Type B pancreatic cell (in vitro differentiated cells): Measurements from ENCODE around the gene INF2. TPM values are rescaled to one million over a fixed set of nuclear protein-coding genes. Genes with fewer than 3 reads are reported as not detected.
"Not testable (repeated sequence)": the region's sequence is repeated elsewhere in the genome, so short reads cannot be mapped to it uniquely, and the experiment has no call there.

Source experiments
- DNase-seq: peaks from one replicate; pipeline ENCODE4 v3.0.0; 2021; ENCODE audit warnings: mixed read lengths; ENCODE audit not compliant: unreplicated experiment; ENCODE audit errors: extremely low spot score
- H3K27ac Mint-ChIP-seq: 2 replicates; pipeline ENCODE4 v1.8.0; 2021; ENCODE audit warnings: mild to moderate bottlenecking, mixed read lengths
- H3K27me3 Mint-ChIP-seq: 2 replicates; pipeline ENCODE4 v1.8.0; 2021; ENCODE audit warnings: mixed read lengths
- H3K36me3 Mint-ChIP-seq: 2 replicates; pipeline ENCODE4 v1.8.0; 2021; ENCODE audit warnings: mixed read lengths
- H3K4me1 Mint-ChIP-seq: one replicate; pipeline ENCODE4 v1.8.0; 2021; ENCODE audit warnings: mixed read lengths; ENCODE audit not compliant: unreplicated experiment
- H3K4me3 Mint-ChIP-seq: 2 replicates; pipeline ENCODE4 v1.8.0; 2021; ENCODE audit warnings: mild to moderate bottlenecking, mixed read lengths
- H3K9me3 Mint-ChIP-seq: 2 replicates; pipeline ENCODE4 v1.8.0; 2021; ENCODE audit warnings: mixed read lengths
- total RNA-seq: library from RNA; stranded (reverse); gene quantifications from 2 replicates; pipeline ENCODE4 v1.2.1, GENCODE V29; 2021; ENCODE audit warnings: low replicate concordance
- TF ChIP-seq, protein P1 (sequence below): fragments of 200-600 bp; sonication (generic); conservative IDR thresholded peaks from 2 replicates; pipeline ENCODE4 v1.5.0; 2021; ENCODE audit warnings: antibody characterized with exemption, mild to moderate bottlenecking

The INF2 gene
- total RNA-seq, 1 donor from 2014 or later: 45.6 TPM

DNA sequence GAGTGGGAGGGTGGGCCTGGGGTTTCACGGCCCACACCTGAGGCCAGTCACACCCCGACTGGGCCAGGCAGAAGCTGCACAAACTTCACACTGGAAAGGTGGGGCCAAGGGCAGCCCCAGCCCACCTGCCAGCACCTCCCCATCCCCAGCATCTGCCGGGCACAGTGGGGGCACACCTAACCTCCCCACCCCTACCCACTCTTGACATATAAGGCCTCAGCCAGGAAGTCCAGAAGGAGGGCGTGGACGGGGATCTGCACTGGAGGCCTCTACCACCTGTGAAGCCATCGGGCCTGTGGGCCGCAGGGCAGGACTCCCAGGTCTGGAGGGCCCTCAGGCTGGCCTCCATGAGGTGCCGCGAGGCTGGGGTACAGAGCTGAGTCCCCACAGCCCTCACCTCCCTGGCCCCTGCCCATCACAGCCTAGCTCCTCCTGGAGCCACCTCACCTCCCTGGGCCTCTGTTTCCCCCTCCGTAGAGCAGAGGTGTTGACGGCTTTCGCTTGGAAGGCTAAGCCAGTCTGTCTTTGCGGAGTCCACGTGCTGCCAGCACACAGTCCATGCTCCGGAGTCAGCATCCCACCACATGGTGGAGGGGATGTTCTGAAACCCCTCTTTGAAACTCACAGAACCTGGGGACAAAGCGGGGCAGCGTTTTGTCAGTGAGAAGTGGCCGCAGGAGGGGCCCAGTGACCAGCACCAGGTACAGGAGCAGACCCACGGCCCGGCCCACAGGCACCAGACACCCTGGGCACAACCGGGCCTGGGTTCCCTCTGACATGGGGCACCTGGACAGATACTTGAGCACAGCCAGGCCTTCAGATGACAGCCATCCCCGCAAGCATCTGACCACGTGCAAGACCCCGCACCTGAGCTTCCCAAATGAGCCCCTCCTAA is 38.2 kb upstream of the INF2 start:
- peaks cover 7% of the 10 kb centered on the region for H3K27me3 Mint-ChIP-seq
- no peaks in the 10 kb centered on the region for H3K36me3 Mint-ChIP-seq
- H3K27ac Mint-ChIP-seq: no peak overlapping the region
- TF ChIP-seq, protein P1, sequence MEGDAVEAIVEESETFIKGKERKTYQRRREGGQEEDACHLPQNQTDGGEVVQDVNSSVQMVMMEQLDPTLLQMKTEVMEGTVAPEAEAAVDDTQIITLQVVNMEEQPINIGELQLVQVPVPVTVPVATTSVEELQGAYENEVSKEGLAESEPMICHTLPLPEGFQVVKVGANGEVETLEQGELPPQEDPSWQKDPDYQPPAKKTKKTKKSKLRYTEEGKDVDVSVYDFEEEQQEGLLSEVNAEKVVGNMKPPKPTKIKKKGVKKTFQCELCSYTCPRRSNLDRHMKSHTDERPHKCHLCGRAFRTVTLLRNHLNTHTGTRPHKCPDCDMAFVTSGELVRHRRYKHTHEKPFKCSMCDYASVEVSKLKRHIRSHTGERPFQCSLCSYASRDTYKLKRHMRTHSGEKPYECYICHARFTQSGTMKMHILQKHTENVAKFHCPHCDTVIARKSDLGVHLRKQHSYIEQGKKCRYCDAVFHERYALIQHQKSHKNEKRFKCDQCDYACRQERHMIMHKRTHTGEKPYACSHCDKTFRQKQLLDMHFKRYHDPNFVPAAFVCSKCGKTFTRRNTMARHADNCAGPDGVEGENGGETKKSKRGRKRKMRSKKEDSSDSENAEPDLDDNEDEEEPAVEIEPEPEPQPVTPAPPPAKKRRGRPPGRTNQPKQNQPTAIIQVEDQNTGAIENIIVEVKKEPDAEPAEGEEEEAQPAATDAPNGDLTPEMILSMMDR: no peak
- H3K9me3 Mint-ChIP-seq: peaks cover 12% of the 10 kb centered on the region
- DNase-seq: no peak
- no peaks in the 10 kb centered on the region for H3K4me1 Mint-ChIP-seq
- no peak overlapping the region for H3K4me3 Mint-ChIP-seq

DNA sequence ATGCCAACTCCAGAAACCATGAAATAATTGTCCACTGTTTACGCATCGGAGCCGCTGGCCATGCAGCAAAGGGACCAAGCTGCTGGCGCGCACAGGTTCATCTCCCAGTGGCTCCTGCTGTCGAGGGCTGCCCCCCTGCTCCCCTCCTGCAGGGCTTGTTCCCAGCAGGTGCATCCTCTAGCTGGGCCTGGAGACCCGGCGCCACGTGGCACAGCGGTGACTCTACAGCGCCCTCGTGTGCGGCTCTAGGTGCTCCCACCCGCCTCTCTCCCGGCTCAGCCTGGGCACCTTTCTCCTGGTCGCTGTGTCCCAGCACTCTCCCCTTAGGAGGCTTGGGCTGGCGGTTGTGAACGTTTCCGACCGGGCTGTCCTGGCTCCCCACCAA is 37.5 kb upstream of the INF2 start:
- peaks cover 12% of the 10 kb centered on the region for H3K9me3 Mint-ChIP-seq
- H3K27me3 Mint-ChIP-seq: peaks cover 7% of the 10 kb centered on the region
- no peak overlapping the region for H3K27ac Mint-ChIP-seq
- H3K36me3 Mint-ChIP-seq: no peaks in the 10 kb centered on the region
- TF ChIP-seq, protein P1: no peak
- H3K4me3 Mint-ChIP-seq: no peak overlapping the region
- H3K4me1 Mint-ChIP-seq: no peaks in the 10 kb centered on the region
- no peak for DNase-seq

DNA sequence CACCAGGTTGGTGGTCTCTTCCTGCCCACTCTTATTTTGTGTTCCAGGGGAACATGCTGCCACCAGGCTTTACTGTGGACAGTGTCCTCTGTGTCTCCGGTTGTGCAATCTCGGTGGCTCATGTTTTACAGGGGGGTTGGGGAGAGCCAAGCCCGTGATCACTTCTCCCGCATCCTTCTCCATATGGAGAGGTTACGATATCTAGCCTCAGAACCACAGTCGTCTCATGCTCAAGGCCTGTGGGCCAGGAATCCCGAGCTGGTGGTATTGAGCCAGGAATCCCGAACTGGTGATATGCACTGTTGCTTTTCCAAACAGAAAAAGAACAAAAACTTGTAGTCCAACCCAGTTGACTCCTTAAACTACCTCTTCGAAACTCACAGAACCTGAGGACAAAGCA is 37.0 kb upstream of the INF2 start:
- peaks cover 7% of the 10 kb centered on the region for H3K27me3 Mint-ChIP-seq
- H3K27ac Mint-ChIP-seq: no peak overlapping the region
- H3K36me3 Mint-ChIP-seq: no peaks in the 10 kb centered on the region
- peak overlapping the region; percentile 36 for H3K4me3 Mint-ChIP-seq
- no peaks in the 10 kb centered on the region for H3K4me1 Mint-ChIP-seq
- no peak for DNase-seq
- peaks cover 12% of the 10 kb centered on the region for H3K9me3 Mint-ChIP-seq
- TF ChIP-seq, protein P1: no peak

DNA sequence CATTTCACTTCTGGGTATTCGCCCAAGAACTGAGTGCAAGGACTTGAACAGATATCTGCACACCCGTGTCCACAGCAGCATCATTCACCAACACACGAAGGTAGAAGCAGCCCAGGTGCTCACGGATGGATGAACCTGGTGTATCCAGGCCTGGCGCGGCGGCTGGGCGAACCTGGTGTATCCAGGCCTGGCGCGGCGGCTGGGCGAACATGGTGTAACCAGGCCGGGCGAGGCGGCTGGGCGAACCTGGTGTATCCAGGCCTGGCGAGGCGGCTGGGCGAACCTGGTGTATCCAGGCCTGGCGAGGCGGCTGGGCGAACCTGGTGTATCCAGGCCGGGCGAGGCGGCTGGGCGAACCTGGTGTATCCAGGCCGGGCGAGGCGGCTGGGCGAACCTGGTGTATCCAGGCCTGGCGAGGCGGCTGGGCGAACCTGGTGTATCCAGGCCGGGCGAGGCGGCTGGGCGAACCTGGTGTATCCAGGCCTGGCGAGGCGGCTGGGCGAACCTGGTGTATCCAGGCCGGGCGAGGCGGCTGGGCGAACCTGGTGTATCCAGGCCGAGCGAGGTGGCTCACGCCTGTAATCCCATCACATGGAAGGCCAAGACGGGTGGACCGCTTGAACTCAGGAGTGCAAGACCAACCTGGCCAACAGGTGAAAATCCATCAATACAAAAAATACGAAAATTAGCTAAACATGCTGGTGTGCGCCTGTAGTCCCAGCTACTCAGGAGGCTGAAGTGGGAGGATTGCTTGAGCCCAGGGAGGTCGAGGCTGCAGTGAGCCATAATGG is 36.1 kb upstream of the INF2 start:
- not testable (repeated sequence) for H3K4me3 Mint-ChIP-seq, H3K4me1 Mint-ChIP-seq, H3K27me3 Mint-ChIP-seq, H3K36me3 Mint-ChIP-seq, DNase-seq, H3K27ac Mint-ChIP-seq
- peaks cover 12% of the 10 kb centered on the region for H3K9me3 Mint-ChIP-seq

DNA sequence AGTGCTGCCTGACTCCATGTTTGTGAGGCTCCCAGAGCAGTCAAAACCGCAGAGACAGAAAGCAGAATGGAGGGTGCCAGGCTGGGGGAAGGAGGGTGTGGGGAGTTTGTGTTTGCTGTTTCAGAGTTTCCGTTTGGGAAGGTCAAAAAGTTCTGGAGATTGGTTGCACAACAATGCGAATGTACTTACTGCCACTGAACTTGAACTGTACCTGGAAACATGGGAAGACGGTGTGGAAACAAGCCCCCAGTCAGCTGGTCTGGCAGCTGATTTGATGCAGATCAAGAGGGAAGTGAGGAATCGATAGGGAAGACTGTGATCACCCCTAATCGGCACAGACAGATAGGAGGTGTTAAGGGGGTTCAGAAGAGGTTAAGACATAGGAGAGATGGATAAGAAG is 35.3 kb upstream of the INF2 start:
- TF ChIP-seq, protein P1: no peak
- Mint-ChIP-seq H3K9me3 (peaks cover 12% of the 10 kb centered on the region), H3K27ac (no peak overlapping the region), H3K36me3 (no peaks in the 10 kb centered on the region), H3K27me3 (peaks cover 7% of the 10 kb centered on the region), H3K4me1 (peaks cover 6% of the 10 kb centered on the region), H3K4me3 (no peak overlapping the region)
- DNase-seq: no peak
